ENCODE results near the gene ZNF587B.
"Not testable (repeated sequence)": the region's sequence is repeated elsewhere in the genome, so short reads cannot be mapped to it uniquely, and the experiment has no call there.

Gene ZNF587B

DNA sequence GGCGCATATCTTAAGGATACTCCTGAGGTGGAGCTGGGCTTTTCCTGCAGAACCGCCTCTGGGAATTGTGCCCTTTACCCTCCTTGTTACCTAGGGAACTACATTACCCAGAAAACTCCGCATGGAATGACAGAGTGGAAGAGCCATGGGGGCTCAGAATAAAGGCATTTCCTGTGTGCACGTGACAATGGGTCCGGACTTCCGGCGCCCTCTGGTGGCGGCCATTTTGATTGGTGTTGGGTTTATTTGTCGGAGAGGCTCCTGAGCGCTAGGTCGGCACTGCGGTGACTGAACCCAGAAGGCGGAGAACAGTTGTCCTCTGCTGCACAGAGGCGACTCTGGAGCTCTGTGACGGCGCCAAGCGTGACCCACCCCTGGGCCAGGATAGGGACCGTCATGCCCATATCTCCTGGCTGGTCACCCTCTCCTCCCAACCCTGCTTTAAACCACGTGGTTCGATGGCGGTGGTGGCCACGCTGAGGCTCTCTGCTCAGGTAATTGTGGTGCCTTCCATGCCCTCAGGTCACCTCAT, at the start of gene ZNF587B:
ZNF587B (plus strand) TSS at position 229 of the 532 bp plus-strand sequence; CDS start at position 459, 230 bp downstream.
- peak; percentile 34 for DNase-seq

DNA sequence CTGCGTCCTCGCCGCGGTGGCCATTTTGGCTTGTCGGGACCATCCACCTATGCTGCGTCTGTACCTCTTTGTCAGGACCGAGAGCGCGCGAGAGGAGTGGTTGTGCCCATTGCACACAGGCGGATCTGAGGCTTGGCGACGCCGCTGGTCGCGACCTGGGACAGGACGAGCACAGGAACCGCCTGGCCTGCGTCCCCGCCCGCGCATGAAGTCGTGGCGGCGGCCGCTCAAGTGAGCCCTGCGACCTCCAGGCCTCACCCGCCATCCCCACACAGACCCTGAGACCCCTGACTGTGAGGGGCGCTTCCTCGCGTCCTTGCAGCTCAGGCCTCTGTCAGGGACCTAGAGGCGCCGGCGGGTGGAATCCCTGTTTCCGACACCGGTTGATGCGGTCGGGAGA, 43.8 kb upstream of the ZNF587B start:
- no peak for DNase-seq

DNA sequence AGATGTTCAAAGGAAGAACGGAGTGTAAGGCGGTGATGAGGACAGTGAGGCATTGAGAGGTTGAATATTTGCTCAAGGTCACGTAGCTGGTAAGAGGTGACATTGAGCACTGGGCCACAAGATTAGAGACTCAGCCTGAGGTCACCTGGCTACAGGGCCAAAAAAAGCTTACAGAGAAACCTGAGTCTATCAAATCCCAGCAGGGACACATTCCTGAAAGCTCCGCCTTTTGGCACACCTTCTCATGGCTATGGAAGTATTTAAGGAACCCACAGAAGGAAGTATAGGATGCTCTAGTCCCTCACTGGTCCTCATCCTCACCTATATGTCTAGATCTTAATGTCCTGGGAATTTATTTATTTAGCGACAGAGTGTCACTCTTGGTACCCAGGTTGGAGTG, 43.2 kb upstream of the ZNF587B start:
- DNase-seq, result no peak

DNA sequence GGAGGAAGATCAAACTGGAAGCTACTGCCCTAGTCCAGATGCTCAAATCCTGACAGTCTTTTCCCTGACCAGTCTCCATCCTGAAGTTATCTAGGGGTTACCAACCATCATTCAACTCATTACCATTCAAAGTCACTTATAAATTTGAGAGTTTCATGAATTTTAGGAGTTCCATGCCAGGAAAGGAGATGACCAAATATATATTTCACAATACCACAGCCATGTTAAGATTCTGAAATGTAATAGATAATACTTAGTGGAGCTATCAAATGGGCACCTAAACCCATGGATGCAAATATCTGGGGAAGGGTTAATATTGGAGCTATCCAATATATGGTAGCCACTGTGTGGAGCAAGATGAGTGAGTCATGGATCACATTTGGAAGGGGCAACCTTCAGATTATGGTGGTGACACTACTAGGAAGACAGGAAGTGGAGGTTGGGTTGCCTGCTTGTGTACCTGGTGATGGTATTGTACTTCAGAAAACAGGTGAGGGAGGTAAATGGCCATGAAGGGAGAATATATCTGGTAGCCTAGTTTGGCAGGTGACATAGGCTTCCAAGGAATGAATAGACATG, 41.9 kb upstream of the ZNF587B start:
- DNase-seq, result no peak

DNA sequence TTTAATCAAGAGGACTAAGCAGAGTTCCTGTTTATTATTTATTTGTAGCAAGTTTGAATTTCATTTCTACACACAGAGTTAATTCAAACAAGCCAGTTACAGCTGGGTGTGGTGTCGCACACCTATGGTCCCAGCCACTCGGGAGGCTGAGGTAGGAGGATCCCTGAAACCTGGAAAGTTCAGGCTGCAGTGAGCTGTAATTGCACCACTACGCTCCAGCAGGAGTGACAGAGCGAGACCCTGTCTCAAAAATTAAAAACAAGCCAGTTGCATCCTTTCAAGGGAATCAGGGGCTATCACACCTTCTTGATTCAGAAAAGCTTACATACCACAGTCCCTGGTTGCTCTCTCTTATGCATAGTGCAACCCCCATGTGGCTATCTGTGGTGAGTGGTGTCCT, 40.8 kb upstream of the ZNF587B start:
- no peak for DNase-seq

DNA sequence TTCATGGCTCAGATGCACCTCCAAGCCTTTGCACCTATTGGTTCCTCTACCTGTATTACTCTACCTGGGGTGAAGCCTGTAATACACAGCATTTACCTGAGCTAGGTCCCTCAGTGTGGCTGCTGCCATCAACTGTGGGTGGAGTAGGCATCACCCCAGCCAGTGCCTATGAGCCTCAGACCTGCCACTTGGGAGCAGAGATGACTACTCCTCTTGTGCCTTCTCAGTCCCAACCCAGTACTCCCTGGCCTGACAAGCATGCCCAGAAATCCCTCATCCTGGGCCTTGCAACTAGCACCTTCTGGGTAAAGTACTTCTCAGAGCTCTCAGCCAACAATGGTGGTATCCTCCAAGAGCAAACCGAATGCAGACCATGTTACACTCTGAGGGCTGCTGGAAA, 33.5 kb upstream of the ZNF587B start:
- DNase-seq, result not testable (repeated sequence)

DNA sequence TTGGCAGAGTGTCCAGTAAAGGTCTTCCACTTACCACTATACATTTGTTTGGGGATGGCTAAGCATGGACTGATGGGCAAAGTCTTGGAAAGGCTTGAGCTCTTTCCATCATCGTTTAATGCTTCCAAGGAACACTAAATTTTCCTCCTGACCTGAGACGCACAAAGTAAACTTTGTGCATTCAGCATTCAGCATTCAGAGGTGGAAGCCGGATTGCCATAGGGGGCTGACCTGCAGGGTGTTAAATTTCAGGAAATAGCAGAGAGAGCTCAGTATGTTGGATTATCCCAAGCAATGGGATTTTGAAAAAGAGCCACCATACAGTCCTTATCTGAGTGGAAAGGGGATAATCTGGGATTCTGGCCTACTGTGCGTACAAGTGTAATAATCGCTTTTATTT, 29.4 kb upstream of the ZNF587B start:
- no peak for DNase-seq

DNA sequence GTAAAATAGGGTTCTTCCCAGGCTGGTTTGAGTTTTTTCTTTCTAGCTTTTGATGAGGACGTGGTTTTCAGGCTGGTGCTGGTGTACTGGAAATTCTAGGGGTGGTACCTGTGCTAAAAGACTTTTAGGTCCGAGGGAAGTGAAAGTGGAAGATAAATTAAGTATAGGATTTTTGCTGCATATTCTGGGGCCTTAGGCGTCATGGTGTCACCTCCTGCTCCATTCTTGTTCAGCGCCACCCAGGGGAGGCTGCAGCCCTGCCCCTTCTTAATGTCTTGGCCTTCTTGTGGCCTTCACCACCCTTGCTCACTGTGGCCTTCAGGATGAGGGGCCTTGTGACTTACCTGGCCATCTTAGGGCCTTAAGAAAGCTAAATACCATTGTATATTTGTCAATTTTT, 27.8 kb upstream of the ZNF587B start:
- DNase-seq, result no peak

DNA sequence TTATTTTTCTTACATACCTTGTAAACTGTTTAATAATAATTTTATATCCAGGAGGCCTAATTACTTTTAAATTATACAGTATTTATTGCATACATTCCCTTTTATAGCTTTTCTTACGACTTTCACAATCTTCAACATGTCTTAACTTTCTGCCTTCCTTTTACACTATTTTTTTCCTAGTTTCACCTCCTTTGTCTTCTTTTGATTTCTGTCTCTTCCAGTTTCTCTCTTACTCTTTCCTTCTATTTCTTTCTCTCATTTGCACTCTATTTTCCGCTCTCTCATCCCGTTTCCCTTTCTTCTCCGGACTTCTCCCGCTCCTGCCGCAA, 26.9 kb upstream of the ZNF587B start:
- DNase-seq, result no peak

DNA sequence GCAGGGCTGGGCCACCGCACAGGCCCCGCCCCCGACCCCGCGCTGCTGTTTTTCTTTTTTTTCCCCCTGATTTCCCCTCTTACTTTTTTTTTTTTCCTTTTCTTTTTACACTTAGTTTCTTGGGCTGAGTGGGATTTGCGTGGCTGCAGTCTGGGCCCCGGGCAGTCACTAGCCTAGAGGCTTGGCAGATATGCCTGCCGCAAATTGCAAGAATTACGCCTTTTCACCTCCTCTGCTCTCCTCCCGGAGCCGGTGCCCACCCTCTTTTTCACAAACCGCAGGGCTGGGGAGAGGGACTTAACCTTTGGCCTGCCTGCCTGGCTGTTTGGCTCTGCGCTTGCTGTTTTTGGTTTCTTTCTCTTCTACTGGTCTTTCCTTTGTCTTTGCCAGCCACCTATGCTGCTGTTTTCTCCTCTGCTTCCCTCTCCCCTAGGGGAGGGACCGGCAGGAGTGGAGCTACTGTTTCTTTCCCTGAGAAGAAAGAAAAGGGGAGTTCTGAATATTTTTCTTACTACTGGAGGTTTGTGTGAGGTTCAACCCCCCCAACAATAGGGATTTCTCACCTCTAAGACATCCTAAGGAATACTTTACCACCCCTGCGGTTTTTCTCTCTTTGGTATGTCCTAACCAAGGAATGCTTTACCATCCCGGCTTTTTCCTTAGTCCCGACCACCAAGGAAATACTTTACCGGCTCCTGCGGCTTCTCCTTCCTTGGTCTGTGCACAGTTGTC, 26.3 kb upstream of the ZNF587B start:
- DNase-seq, result no peak

DNA sequence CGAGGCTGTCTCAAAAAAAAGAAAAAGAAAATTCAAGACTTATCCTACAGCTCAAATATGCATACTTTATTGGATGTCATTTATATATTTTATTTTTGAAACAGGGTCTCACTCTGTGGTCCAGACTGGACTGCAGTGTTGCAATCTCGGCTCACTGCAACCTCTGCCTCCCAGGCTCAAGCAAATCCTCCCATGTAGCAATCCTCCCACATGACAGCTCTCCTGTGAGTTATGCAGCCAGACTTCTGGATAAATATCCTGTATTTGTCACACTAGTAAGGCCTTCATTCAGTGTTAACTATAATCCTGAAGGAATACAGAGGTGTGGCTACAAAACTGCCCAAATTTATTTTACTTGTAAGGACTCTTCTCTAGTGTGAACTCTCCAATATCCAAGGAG, 22.6 kb upstream of the ZNF587B start:
- DNase-seq, result no peak

DNA sequence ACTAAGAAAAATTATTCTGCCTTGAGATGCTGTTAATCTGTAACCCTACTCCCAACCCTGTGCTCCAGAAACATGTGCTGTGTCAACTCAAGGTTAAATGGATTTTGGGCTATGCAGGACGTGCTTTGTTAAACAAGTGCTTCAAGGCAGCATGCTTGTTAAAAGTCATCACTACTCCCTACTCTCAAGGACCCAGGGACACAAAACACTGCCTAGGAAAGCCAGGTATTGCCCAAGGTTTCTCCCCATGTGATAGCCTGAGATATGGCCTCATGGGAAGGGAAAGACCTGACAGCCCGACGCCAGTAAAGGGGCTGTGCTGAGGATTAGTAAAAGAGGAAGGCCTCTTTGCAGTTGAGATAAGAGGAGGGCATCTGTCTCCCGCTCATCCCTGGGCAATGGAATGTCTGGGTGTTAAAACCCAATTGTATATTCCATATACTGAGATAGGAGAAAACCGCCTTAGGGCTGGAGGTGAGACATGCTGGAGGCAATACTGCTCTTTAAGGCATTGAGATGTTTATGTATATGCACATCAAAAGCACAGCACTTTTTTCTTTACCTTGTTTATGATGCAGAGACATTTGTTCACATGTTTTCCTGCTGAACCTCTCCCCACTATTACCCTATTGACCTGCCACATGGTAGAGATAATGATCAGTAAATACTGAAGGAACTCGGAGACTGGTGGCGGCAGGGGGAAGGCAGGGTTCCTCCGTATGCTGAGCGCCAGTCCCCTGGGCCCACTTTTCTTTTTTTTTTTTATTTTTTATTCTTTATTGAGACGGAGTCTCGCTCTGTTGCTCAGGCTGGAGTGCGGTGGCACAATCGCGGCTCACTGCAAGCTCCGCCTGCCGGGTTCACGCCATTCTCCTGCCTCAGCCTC, 19.4 kb upstream of the ZNF587B start:
- not testable (repeated sequence) for DNase-seq

DNA sequence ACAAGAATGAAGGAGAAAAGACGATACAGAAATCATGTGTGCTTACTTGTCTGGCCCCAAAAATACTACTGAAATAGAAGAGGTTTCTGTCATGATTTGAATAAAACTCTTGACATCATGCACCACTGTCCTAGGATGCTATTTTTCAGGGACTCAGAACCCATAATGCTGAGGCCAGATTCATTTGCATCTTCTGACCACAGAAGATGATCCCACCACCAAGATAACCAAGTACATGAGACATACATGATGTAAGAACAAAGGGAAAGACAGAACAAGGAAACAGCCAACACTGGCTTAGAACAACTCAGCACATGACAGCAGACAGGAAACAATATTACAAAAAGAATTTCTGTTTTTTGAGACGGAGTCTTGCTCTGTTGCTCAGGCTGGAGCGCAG, 17.9 kb upstream of the ZNF587B start:
- no peak for DNase-seq

DNA sequence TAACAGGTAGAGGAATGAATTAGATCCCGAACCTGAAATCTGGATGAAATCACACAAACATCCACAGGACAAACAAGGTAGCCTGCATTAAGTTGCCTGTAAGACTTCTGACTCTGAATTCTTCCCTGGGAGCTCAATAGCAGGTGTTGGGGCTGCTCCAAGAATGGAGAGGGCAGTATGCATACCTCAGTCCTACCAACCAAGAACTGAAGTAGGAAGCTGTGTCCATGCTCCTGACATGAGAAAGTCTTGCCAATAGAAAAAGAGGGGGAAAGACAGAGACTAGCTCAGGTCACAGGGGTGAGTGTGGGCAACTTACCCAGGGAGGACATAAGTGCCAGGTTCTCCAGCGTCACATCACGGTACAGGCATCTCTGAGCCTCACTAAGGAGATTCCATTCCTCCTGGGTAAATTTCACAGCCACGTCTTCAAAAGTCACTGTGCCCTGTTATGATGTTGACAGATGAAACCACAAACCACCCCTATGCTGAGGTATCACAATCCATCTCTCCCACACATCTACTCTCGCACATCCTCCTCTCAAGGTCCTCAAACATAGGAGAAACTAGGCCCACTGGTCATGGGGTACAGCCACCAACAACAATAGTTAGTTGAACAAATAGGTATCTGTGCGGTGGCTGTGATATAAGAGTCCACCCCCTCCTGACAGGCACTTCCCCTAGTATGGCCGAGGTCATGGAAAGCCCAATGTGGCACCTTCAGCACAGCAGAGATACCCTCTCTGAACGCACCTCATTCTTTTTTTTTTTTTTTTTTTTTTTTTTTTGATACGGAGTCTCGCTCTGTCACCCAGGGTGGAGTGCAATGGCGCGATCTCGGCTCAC, 16.9 kb upstream of the ZNF587B start:
- DNase-seq, result not testable (repeated sequence)

DNA sequence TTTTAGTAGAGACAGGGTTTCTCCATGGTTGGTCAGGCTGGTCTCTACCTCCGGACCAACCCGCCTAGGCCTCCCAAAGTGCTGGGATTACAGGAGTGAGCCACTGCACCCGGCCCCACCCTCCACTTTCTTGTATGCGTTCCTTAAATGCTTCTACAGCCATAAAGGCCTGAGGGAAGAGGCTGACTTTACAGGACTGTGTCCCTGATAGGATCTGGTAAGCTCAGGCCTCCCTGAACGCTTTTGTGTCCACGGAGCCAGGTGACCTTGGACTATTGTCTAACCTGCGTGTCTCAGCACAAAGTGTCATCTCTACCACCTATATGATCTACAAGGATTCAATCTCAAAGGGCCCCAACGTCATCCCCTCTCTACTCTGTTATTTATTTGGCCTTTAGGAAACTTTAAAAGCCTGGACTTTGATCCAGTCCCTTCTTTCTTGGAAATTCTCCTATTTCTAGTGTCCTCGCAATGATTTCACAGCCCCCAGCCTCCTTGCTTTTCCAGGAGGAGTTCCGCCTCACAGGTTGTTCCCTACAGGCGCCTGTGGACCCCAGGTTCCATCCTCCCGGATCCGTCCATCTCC, 16.1 kb upstream of the ZNF587B start:
- DNase-seq, result no peak

DNA sequence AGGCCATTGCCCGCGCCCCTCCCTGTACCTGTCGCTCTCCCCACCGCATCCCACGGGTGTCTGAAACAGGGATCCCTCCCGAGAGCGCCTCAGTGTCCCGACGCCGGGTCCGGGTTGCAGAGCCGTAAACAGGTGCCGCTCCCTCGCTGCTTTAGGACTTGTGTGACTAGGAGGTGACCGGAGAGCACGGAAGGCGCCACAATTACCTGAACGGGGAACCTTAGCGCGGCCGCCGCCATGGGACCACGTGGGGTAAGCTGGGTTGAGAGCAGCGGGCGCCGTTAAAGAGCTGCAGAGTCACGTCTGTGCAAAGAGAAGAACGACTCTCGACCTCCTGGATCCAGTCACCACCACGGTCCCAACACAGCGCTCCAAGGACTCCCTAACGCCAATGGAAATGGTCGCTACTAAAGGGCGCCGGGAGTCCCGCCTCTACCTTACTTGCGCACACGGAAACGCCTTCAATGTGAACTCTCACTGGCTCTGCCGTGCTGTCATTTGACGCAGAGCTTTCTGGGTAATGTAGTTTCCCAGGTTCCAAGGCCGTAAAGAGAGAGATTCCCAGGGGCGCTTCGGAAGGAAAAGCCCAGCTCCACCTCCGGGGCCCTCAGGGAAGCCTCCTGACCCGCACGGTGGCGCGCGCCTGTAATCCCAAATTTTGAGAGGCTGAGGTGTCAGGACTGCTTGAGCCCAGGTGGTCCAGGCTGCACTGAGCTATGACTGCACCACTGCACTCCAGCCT, 15.4 kb upstream of the ZNF587B start, which contains the start of gene ZNF552:
ZNF552 (minus strand) TSS at position 409 of the 742 bp plus-strand sequence; CDS start at position 239, 170 bp downstream.
- DNase-seq, result peak; percentile 68

DNA sequence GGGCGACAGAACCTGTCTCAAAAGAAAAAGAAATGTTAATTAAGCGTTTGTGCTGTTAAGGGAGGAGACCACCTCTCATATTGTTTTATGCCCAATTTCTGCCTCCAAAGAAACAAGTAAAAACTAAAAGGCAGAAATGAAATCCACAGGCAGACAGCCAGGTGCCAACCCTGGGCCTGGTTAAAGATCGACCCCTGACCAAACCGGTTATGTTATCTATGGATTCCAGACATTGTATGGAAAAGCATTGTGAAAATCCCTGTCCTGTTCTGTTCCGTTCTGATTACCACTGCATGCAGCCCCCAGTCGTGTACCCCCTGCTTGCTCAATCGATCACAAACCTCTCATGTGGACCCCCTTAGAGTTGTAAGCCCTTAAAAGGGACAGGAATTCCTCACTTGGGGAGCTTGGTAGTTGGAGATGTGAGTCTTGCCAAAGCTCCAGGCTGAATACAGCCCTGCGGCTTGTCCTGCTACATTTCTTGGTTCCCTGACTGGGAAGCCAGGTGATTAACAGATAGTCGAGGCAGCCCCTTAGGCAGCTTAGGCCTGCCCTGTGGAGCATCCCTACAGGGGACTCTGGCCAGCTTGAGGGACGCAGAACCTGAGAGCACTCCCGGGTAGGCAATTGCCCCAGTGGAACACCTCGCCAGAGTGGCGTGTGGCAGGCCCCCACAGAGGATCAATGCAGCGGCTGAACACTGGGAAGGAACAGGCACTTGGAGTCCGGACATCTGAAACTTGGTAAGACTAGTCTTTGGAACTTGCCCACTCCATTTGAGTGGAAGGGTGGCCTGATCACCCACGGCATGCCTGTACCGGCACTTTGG, 14.6 kb upstream of the ZNF587B start:
- no peak for DNase-seq

DNA sequence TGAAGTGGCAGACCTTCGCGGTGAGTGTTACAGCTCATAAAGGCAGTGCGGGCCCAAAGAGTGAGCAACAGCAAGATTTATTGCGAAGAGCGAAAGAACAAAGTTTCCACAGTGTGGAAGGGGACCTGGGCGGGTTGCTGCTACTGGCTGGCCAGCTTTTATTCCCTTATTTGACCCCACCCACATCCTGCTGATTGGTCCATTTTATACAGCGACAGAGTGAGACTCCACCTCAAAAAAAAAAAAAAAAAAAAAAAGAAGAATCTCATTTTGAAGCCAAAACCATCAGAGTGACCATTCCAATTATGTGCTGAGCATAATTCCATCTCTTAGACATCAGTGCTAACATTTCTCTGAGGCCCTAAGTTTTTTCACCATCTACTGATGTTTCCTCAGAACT, 13.4 kb upstream of the ZNF587B start:
- DNase-seq, result no peak

DNA sequence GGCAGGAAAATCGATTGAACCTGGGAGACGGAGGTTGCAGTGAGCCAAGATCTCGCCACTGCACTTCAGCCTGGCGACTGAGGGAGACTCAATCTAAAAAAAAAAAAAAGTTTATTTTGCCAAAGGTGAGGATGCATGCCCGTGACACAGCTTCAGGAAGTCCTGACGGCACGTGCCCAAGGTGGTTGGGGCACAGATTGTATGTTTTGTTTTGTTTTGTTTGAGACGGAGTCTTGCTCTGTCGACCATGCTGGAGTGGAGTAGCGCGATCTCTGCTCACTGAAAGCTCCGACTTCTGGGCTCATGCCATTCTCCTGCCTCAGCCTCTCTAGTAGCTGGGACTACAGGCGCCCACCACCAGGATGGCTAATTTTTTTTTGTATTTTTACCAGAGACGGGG, 12.1 kb upstream of the ZNF587B start:
- no peak for DNase-seq

DNA sequence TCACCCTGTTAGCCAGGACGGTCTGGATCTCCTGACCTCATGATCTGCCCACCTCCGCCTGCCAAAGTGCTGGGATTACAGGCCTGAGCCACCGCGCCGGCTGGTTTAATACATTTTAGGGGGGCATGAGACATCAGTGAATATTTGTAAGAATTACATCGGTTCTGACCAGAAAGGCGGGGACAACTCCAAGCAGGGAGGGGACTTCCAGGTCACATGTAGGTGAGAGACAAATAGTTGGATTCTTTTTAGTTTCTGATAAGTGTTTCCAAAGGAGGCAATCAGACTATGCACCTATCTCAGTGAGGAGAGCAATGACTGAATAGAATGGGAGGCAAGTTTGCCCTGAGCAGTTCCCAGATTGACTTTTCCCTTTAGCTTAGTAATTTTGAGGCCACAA, 11.7 kb upstream of the ZNF587B start:
- DNase-seq, result no peak
